ENCODE data around the gene KLC3. TPM values are rescaled to one million over a fixed set of nuclear protein-coding genes. Genes with fewer than 3 reads are reported as not detected.
"Not testable (repeated sequence)": the region's sequence is repeated elsewhere in the genome, so short reads cannot be mapped to it uniquely, and the experiment has no call there.

KLC3 gene
- total RNA-seq: under 1 TPM; 0.21 to 0.24 TPM
- long read RNA-seq: 0 reads

GRCh38 chr19:45340232-45340898 lies at the start of gene KLC3:
Gene KLC3, plus strand, starts transcription at chr19:45340750. Its CDS starts 4,792 bp downstream, at chr19:45345542.
- DNase-seq (no peak), ATAC-seq (peak; percentile 20 to 37)
- intact Hi-C loops (cut with DNase I): no loop called here

DNA sequence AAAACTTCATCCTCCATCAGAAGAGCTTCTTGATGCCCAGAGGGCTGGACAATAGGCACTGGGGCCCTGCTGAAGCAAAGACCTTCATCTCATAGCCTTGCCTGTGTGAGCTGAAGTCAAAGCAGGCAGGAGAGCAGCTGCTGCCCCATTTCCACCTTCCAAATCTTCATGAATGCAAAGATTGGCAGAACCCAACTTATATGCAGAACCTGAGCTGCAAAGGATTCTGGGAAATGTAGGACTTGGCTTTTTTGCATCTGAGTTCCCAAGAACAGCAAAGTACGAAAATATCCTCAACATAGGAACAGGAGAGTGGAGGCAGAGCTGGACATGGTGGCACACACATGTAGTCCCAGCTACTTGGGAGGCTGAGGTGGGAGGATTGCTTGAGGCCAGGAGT lies 48.7 kb upstream of the KLC3 start:
- no peak for ATAC-seq
- intact Hi-C loops (cut with DNase I): loop anchor here in 1 of 2 donors (5.0 kb wide), 1 partner anchor 45 kb away; no protein-coding TSS in a partner anchor
- DNase-seq: no peak

DNA sequence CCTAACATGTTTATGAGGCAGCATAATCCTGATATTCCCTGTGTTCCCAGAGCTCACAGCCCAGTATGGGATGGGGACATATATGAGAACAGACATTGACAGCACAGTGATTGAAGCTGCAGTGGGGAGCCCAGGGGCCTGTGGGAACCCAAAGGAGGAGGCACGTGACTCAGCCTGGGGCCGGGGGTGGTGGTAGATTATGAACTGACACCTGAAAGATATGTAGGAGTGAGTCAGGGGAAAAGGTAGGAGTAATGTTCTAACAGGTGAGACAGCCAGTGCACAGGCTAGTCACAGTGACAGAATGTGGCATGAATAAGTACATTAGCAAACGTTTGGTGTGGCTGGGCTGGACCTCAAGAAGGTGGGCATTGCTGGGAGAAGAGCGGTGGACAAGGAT lies 46.9 kb upstream of the KLC3 start:
- intact Hi-C loops (cut with DNase I): loop anchor here in 1 of 2 donors (5.0 kb wide), 1 partner anchor 44 kb away; no protein-coding TSS in a partner anchor
- DNase-seq (no peak), ATAC-seq (no peak)

DNA sequence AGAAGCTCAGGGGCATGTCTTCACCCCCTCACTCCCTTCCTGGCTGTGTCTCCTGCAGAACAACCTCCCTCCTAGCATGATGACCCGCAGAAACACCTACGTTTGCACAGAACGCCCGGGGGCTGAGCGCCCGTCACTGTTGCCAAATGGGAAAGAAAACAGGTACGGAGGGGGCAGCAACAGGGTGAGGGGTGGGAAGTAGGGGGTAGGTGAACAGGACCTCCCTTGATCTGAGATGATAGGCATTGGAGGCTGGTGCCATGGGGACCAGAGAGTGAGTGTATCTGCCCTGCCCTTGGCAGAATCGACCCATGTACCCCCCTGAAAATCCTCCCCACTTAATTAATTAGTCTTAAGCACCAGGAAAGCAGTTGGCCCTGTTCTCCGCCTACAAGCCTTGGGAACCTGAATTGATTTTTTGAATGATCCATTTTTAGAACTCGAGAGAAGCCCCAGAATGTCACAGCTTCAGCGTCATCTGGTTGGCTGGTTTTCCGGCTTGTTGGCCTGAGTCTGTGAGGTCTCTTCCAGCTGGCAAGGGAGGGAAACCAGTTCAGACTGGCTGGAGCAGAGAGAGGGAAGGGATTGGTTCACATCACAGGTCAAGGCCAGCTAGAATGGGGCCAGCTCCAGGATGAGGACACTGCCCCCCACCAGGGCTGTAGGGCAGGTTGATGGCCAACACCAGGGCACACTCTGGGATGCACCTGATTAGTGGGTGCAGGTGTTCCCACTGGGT lies 46.1 kb upstream of the KLC3 start:
- ATAC-seq (peak; percentile 83 to 97), DNase-seq (peak; percentile 63)
- intact Hi-C loops (cut with DNase I): loop anchor here in 1 of 2 donors (5.0 kb wide), 1 partner anchor 43 kb away; no protein-coding TSS in a partner anchor

- ATAC-seq: no peak
- intact Hi-C loops (cut with DNase I): no loop called here
- no peak for DNase-seq
Observed at GRCh38 chr19:45295873-45296272, 44.7 kb upstream of the KLC3 start.

DNA sequence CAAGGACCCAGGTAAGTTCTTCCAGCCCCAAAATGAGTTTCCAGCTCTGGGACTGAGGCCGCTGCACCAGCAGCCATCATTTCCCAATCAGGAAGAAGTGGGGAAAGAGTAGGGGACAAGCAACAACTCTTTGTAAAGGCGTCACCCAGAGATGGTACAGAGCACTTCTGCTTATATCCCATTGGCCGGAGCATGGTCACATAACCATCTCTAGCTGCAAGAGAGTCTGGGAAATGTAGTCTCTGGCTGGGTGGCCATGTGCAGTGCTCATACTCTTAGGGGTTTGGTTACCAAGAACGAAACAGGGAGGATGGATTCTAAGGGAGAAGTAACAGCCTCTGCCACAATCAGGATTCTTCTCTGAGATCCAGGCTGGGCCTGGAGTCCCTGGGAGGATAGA lies 44.2 kb upstream of the KLC3 start:
- DNase-seq (no peak), ATAC-seq (no peak)
- intact Hi-C loops (cut with DNase I): no loop called here

- no peak for ATAC-seq
Observed at GRCh38 chr19:45297674-45298073, 42.9 kb upstream of the KLC3 start.

GRCh38 chr19:45298264-45298663 lies 42.3 kb upstream of the KLC3 start:
- ATAC-seq: no peak
- intact Hi-C loops (cut with DNase I): no loop called here
- DNase-seq: no peak

More at GRCh38 chr19:45297674-45298073, 42.9 kb upstream of the KLC3 start:
- intact Hi-C loops (cut with DNase I): no loop called here
- DNase-seq: no peak

GRCh38 chr19:45299719-45300118 lies 40.8 kb upstream of the KLC3 start:
- ATAC-seq: no peak
- no peak for DNase-seq
- intact Hi-C loops (cut with DNase I): no loop called here

GRCh38 chr19:45302416-45302815 lies 38.1 kb upstream of the KLC3 start:
- no peak for DNase-seq
- intact Hi-C loops (cut with DNase I): no loop called here
- ATAC-seq: no peak

GRCh38 chr19:45303269-45304060 lies 37.1 kb upstream of the KLC3 start:
- ATAC-seq (no peak), DNase-seq (no peak)
- intact Hi-C loops (cut with DNase I): no loop called here

- intact Hi-C loops (cut with DNase I): no loop called here
- ATAC-seq: peak in 1 of 2 donors; percentile 2
- DNase-seq: no peak
Observed at GRCh38 chr19:45304141-45304926, 36.2 kb upstream of the KLC3 start.

DNA sequence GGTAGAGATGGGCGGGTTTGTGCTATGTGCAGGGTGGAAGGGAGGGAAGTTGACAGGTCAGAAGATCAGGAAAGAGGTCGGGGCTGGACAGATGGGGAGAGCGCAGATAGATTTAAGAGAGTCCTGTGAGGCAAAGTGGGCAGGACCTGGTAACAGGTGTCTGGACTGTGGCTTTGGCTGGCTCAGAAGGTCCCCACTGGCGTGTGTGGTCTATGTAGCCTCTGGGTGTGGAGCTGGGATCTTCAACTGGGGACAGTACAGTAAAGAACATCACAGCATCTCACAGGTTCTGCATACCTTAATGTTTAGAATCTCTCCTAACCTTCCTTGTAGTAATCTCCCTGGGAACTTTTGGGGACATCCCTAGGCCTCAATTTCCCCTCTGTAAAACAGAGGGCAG lies 35.5 kb upstream of the KLC3 start:
- intact Hi-C loops (cut with DNase I): no loop called here

DNA sequence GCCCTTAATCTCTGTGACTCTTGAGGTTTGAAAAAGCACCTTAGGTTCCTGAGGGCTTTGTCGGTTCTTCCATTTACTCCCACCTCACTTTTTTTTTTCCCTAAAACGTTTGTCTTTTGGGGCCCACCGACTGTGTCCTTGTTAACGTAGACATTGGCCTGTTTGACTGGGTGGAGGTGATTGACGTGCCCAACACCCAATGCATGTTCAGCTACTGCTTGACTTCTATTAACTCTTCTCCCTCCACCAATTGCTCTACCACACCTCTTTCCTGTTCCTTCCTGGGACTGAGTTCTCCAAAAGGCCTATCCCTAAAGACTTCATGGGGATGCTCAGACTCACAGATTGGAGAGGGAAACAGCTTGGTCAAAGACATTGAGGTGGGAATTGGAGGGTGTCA lies 35.1 kb upstream of the KLC3 start:
- ATAC-seq (no peak), DNase-seq (no peak)
- intact Hi-C loops (cut with DNase I): no loop called here

More for the DNA sequence above, 35.5 kb upstream of the KLC3 start:
- no peak for DNase-seq
- ATAC-seq: peak in 1 of 2 donors; percentile 3

- intact Hi-C loops (cut with DNase I): no loop called here
- ATAC-seq (no peak), DNase-seq (no peak)
Observed at GRCh38 chr19:45306040-45306439, 34.5 kb upstream of the KLC3 start.

GRCh38 chr19:45306518-45307027 lies 34.0 kb upstream of the KLC3 start:
- ATAC-seq (peak in 1 of 2 donors; percentile 4), DNase-seq (no peak)
- intact Hi-C loops (cut with DNase I): no loop called here

DNA sequence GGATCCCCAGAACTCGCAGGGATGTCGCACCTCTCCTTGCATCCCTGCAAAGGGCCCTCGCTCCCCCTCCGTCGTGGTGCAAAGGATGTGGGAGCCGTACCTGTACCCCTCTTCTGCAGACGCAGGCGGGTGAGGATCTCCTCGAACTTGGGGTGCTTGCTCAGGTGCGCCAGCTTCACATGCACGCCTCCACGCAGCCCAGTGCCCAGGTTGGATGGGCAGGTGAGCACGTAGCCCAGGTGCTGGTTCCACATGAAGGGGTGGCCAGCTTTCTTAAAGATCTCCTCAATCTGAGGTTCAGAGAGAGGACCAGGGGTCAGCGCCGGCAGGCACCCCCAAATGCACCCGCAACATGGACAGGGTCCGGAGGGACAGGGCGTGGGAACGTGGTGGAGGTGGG lies 33.2 kb upstream of the KLC3 start:
- DNase-seq (no peak), ATAC-seq (no peak)
- intact Hi-C loops (cut with DNase I): no loop called here

GRCh38 chr19:45309322-45309721 lies 31.2 kb upstream of the KLC3 start:
- intact Hi-C loops (cut with DNase I); DNase-seq; ATAC-seq: not testable (repeated sequence)

- DNase-seq (peak; percentile 44), ATAC-seq (peak; percentile 33 to 58)
- intact Hi-C loops (cut with DNase I): no loop called here
Observed at GRCh38 chr19:45311621-45312020, 28.9 kb upstream of the KLC3 start.

All from left cardiac atrium (tissue), 4 donors.